SK-N-SH (cell line): ENCODE data around the gene SMPD4. TPM values are rescaled to one million over a fixed set of nuclear protein-coding genes. Genes with fewer than 3 reads are reported as not detected.

Source experiments
- CTCF ChIA-PET: fragments of 300-600, 350-600 bp; formaldehyde crosslinking; extraction: SDS; loops from one replicate; lab custom pipeline; 2021; lab: Yijun Ruan, JAX
- POLR2A ChIA-PET: fragments of 350-600 bp; sonication (Branson Sonifier 250); formaldehyde crosslinking; extraction: SDS; loops from one replicate; lab custom pipeline; 2020; ENCODE audit warnings: antibody characterized with exemption, inconsistent platforms; lab: Yijun Ruan, JAX
- DNase-seq: peaks from one replicate; pipeline ENCODE4 v3.0.0; 2012
- H2AFZ ChIP-seq: fragments of 200-600 bp; sonication (generic); 2 replicates; pipeline ENCODE4 v1.8.1; 2016; ENCODE audit warnings: antibody characterized with exemption, mild to moderate bottlenecking, low read depth
- H3F3A ChIP-seq: fragments of 200-600 bp; sonication (generic); replicated peaks from 2 replicates; pipeline ENCODE3; 2016; ENCODE audit warnings: antibody characterized with exemption, mild to moderate bottlenecking; ENCODE audit not compliant: insufficient read depth
- H3K27ac ChIP-seq, 2 experiments: fragments of 200-500 bp in 1 of 2; fragments of 200-600 bp in 1 of 2; sonication (Bioruptor generic) in 1 of 2; sonication (generic), shearing (Covaris generic) in 1 of 2; 2 replicates each; pipeline versions ENCODE4 v1.5.1 to v1.6.1; 2014 to 2016; ENCODE audit warnings: low read depth in 2 of 2, inconsistent platforms in 1 of 2, low read length in 1 of 2, mild to moderate bottlenecking in 1 of 2, mixed read lengths in 1 of 2
- H3K27me3 ChIP-seq: fragments of 200-600 bp; sonication (generic), shearing (Covaris generic); 2 replicates; pipeline ENCODE4 v1.6.1; 2016; ENCODE audit warnings: mixed run types; ENCODE audit not compliant: insufficient read depth
- H3K36me3 ChIP-seq, 2 experiments: fragments of 200-500 bp in 1 of 2; fragments of 200-600 bp in 1 of 2; sonication (Bioruptor generic) in 1 of 2; sonication (generic) in 1 of 2; replicated peaks in 1 of 2; 2 replicates each; pipeline versions ENCODE3 to v1.5.1; 2014 to 2016; ENCODE audit warnings: low read length in 1 of 2, mild to moderate bottlenecking in 1 of 2; ENCODE audit not compliant: insufficient read depth in 2 of 2, control insufficient read depth in 1 of 2
- H3K4me1 ChIP-seq, 2 experiments: fragments of 200-500 bp in 1 of 2; fragments of 200-600 bp in 1 of 2; sonication (Bioruptor generic) in 1 of 2; sonication (generic), shearing (Covaris generic) in 1 of 2; 2 replicates each; pipeline versions ENCODE4 v1.5.1 to v1.6.1; 2014 to 2016; ENCODE audit warnings: low read depth in 1 of 2, low read length in 1 of 2, mixed run types in 1 of 2; ENCODE audit not compliant: insufficient read depth in 2 of 2, control insufficient read depth in 1 of 2
- H3K4me2 ChIP-seq: fragments of 200-600 bp; sonication (generic), shearing (Covaris generic); 2 replicates; pipeline ENCODE4 v1.6.1; 2017; ENCODE audit warnings: mixed run types
- H3K4me3 ChIP-seq, 2 experiments: fragments of 200-500 bp in 1 of 2; fragments of 200-600 bp in 1 of 2; sonication (Bioruptor generic) in 1 of 2; sonication (generic), shearing (Covaris generic) in 1 of 2; 2 replicates each; pipeline versions ENCODE4 v1.5.1 to v1.8.1; 2014 to 2016; ENCODE audit warnings: low read depth in 2 of 2, inconsistent platforms in 1 of 2, low read length in 1 of 2, mild to moderate bottlenecking in 1 of 2, mixed read lengths in 1 of 2, moderate library complexity in 1 of 2
- H3K79me2 ChIP-seq: fragments of 200-600 bp; sonication (generic); 2 replicates; pipeline ENCODE4 v1.8.1; 2017; ENCODE audit warnings: mild to moderate bottlenecking; ENCODE audit not compliant: insufficient read depth
- H3K9ac ChIP-seq: fragments of 200-600 bp; sonication (generic); 2 replicates; pipeline ENCODE4 v1.6.1; 2017; ENCODE audit warnings: mixed run types
- H3K9me2 ChIP-seq: fragments of 200-600 bp; sonication (generic); 2 replicates; pipeline ENCODE4 v1.6.1; 2017; ENCODE audit warnings: mixed run types
- H3K9me3 ChIP-seq: fragments of 200-600 bp; sonication (generic); 2 replicates; pipeline ENCODE4 v1.6.1; 2017; ENCODE audit warnings: mixed run types, mild to moderate bottlenecking, moderate library complexity
- H4K20me1 ChIP-seq: fragments of 200-600 bp; sonication (generic); 2 replicates; pipeline ENCODE4 v1.6.1; 2017; ENCODE audit warnings: mild to moderate bottlenecking, mixed run types; ENCODE audit not compliant: insufficient read depth
- FOSL2 ChIP-seq: IDR thresholded peaks from 2 replicates; pipeline ENCODE4 v1.4.0; 2012; ENCODE audit warnings: low read depth, mild to moderate bottlenecking, moderate library complexity, borderline replicate concordance
- FOXJ3 ChIP-seq: sonication (generic); formaldehyde crosslinking; IDR thresholded peaks from 2 replicates; pipeline ENCODE4 v1.5.1; 2020; ENCODE audit warnings: mild to moderate bottlenecking, missing genetic modification reagents
- FOXM1 ChIP-seq: IDR thresholded peaks from 2 replicates; pipeline ENCODE4 v1.4.0; 2012; ENCODE audit warnings: low read depth, mild to moderate bottlenecking
- GABPA ChIP-seq: IDR thresholded peaks from 2 replicates; pipeline ENCODE4 v1.4.0; 2012; ENCODE audit warnings: low read depth, mild to moderate bottlenecking
- GATA2 ChIP-seq: sonication (generic); formaldehyde crosslinking; IDR thresholded peaks from 2 replicates; pipeline ENCODE4 v1.5.0; 2020; ENCODE audit warnings: mild to moderate bottlenecking, missing genetic modification reagents
- MEF2A ChIP-seq: IDR thresholded peaks from 2 replicates; pipeline ENCODE4 v1.4.0; 2012; ENCODE audit warnings: low read depth, borderline replicate concordance
- MXI1 ChIP-seq: IDR thresholded peaks from 2 replicates; pipeline ENCODE4 v1.6.1; 2012; ENCODE audit warnings: mild to moderate bottlenecking, low read depth, low read length, improper control_type of control experiment
- NRF1 ChIP-seq: IDR thresholded peaks from 2 replicates; pipeline ENCODE4 v1.6.1; 2012; ENCODE audit warnings: low read depth, mild to moderate bottlenecking, low read length
- POLR2AphosphoS5 ChIP-seq: IDR thresholded peaks from 2 replicates; pipeline ENCODE4 v1.6.1; 2012; ENCODE audit warnings: low read depth, low read length
- RCOR1 ChIP-seq: fragments of 150-350 bp; IDR thresholded peaks from 2 replicates; pipeline ENCODE4 v1.6.1; 2017; ENCODE audit warnings: antibody characterized with exemption, low read length
- REST ChIP-seq: IDR thresholded peaks from 2 replicates; pipeline ENCODE4 v1.6.1; 2012; ENCODE audit warnings: mild to moderate bottlenecking, low read depth, low read length, moderate library complexity
- RXRA ChIP-seq: IDR thresholded peaks from 2 replicates; pipeline ENCODE4 v1.4.0; 2012; ENCODE audit warnings: low read depth, mild to moderate bottlenecking, borderline replicate concordance
- SIN3A ChIP-seq: IDR thresholded peaks from 2 replicates; pipeline ENCODE4 v1.6.1; 2012; ENCODE audit warnings: low read depth, mild to moderate bottlenecking, low read length, moderate library complexity, borderline replicate concordance
- SMC3 ChIP-seq: IDR thresholded peaks from 2 replicates; pipeline ENCODE4 v1.6.1; 2012; ENCODE audit warnings: low read depth, low read length, improper control_type of control experiment
- TEAD4 ChIP-seq: IDR thresholded peaks from 2 replicates; pipeline ENCODE4 v1.4.0; 2012; ENCODE audit warnings: mild to moderate bottlenecking, borderline replicate concordance; ENCODE audit not compliant: insufficient read depth
- USF1 ChIP-seq: IDR thresholded peaks from 2 replicates; pipeline ENCODE4 v1.4.0; 2012; ENCODE audit warnings: low read depth, borderline replicate concordance
- YY1 ChIP-seq: IDR thresholded peaks from 2 replicates; pipeline ENCODE4 v1.4.0; 2012; ENCODE audit warnings: low read depth, mild to moderate bottlenecking
- WGBS: methylation state at CpG from one replicate; pipeline ENCODE4 v1.1.6; 2017; ENCODE audit warnings: low lambda C conversion rate; 5-methylcytosine and 5-hydroxymethylcytosine counted together
- polyA plus RNA-seq, 3 experiments: library from polyadenylated mRNA; depleted of rRNA; stranded (reverse); fragments of >200 nt; gene quantifications; 2 replicates each; pipeline ENCODE4 v1.2.3, GENCODE V29; 2012
- TF ChIP-seq, protein P1 (sequence below): fragments of 200-600 bp; sonication (generic); IDR thresholded peaks from 2 replicates; pipeline ENCODE4 v1.6.1; 2017; ENCODE audit warnings: antibody characterized with exemption, mild to moderate bottlenecking, moderate library complexity
- TF ChIP-seq, protein P2 (sequence below): fragments of 150-350 bp; IDR thresholded peaks from 2 replicates; pipeline ENCODE4 v1.6.1; 2016; ENCODE audit warnings: mild to moderate bottlenecking, low read depth, low read length

SMPD4 gene
- polyA plus RNA-seq, 1 of the 3 experiments (the other 2 are of a cell fraction), result 43.0 TPM

DNA sequence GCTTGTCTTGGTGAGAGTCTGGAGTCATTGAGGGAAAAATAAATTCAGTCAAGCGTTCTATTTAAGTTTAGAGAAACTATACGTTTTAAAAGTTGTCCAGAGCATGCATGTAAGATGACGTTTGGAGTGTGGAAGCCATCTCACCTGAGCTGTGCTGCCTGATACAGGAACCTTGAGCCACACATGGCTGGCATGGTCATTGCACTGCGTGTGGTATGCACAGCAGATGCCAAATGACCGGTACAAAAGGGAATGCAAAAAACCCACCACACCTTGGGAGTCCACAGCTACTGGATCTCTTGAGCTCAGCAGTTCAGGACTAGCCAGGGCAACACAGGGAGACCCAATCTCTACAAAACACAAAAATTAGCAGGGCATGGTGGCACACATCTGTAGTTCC lies 5.0 kb upstream of the SMPD4 start:
- H3K36me3 ChIP-seq, result peaks cover 0 to 6% of the 10 kb centered on the region in 2 experiments
- CTCF ChIA-PET, result interaction anchor here (11.1 kb wide), 1 partner anchor 148 kb away, joined by 113 read pairs; no protein-coding TSS in a partner anchor
- H2AFZ ChIP-seq, result no peak overlapping the region
- no peak overlapping the region for H3K9ac ChIP-seq
- no peak for TF ChIP-seq MXI1
- TF ChIP-seq, protein P1, sequence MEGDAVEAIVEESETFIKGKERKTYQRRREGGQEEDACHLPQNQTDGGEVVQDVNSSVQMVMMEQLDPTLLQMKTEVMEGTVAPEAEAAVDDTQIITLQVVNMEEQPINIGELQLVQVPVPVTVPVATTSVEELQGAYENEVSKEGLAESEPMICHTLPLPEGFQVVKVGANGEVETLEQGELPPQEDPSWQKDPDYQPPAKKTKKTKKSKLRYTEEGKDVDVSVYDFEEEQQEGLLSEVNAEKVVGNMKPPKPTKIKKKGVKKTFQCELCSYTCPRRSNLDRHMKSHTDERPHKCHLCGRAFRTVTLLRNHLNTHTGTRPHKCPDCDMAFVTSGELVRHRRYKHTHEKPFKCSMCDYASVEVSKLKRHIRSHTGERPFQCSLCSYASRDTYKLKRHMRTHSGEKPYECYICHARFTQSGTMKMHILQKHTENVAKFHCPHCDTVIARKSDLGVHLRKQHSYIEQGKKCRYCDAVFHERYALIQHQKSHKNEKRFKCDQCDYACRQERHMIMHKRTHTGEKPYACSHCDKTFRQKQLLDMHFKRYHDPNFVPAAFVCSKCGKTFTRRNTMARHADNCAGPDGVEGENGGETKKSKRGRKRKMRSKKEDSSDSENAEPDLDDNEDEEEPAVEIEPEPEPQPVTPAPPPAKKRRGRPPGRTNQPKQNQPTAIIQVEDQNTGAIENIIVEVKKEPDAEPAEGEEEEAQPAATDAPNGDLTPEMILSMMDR, result no peak
- no peak for TF ChIP-seq RXRA
- TF ChIP-seq MEF2A, result no peak
- TF ChIP-seq NRF1, result no peak
- TF ChIP-seq REST, result no peak
- TF ChIP-seq FOXM1, result no peak
- TF ChIP-seq, protein P2, sequence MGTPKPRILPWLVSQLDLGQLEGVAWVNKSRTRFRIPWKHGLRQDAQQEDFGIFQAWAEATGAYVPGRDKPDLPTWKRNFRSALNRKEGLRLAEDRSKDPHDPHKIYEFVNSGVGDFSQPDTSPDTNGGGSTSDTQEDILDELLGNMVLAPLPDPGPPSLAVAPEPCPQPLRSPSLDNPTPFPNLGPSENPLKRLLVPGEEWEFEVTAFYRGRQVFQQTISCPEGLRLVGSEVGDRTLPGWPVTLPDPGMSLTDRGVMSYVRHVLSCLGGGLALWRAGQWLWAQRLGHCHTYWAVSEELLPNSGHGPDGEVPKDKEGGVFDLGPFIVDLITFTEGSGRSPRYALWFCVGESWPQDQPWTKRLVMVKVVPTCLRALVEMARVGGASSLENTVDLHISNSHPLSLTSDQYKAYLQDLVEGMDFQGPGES, result no peak
- TF ChIP-seq USF1, result no peak
- TF ChIP-seq SMC3, result no peak
- no peak for TF ChIP-seq SIN3A
- TF ChIP-seq POLR2AphosphoS5, result no peak
- no peak for TF ChIP-seq YY1
- no peak for TF ChIP-seq GATA2 (CRISPR knock-in tag)
- no peak for TF ChIP-seq FOXJ3 (CRISPR knock-in tag)
- no peak for TF ChIP-seq GABPA
- no peak for TF ChIP-seq TEAD4
- TF ChIP-seq FOSL2, result no peak
- no peak for TF ChIP-seq RCOR1
- H3K4me2 ChIP-seq, result no peak overlapping the region
- no peaks in the 10 kb centered on the region for H3K9me3 ChIP-seq
- H3F3A ChIP-seq, result no peaks in the 10 kb centered on the region
- no peak for DNase-seq
- no peak overlapping the region for H3K4me3 ChIP-seq
- peaks cover 25% of the 10 kb centered on the region for H3K79me2 ChIP-seq
- POLR2A ChIA-PET, result interaction anchor here (0.6 kb wide), 1 partner anchor 1301 kb away, joined by 3 read pairs; no protein-coding TSS in a partner anchor
- H3K9me2 ChIP-seq, result no peaks in the 10 kb centered on the region
- H3K4me1 ChIP-seq, result peaks cover 0 to 23% of the 10 kb centered on the region in 2 experiments; a peak in 1 of 4 replicates
- H3K27me3 ChIP-seq, result no peaks in the 10 kb centered on the region
- 96% methylated on average over 5 of the region's 5 CpGs for WGBS
- H4K20me1 ChIP-seq, result 0 out of 2 replicates have a peak, but pooled peaks cover 2% of the 10 kb centered on the region
- no peak overlapping the region; a peak in 1 of 4 replicates for H3K27ac ChIP-seq
